Measurements from ENCODE around the gene CNTN6. TPM values are rescaled to one million over a fixed set of nuclear protein-coding genes. Genes with fewer than 3 reads are reported as not detected.
A peak's percentile ranks its signal among the peaks of the same experiment; 100 is the strongest.

Gene CNTN6
- total RNA-seq = not detected in 2 replicates

DNA sequence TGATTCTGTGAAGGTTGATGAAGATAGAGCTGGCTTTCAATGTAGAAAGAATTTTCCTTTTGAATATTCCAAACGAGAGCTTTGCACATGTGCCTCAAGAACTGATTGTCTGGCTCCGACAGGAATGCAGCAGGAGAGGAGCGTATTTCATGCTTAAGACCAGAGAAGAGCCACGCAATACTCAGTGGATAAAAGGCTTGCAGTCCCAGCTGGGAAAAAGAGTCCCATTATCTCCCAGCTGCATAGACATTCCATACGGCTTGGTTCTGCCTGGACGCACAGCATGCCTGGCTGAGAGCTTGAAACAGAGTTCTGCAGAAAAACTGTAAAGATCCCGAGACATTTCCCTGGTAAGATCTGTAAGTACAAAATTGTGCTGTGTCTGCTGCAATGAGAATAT is at the start of gene CNTN6:
Gene CNTN6 (plus strand): TSS at position 254 of the 400 bp plus-strand sequence. CDS start 54,985 bp downstream, outside the sequence.
- no peak for DNase-seq (ENCODE audit: low read depth in 2 of 2)

DNA sequence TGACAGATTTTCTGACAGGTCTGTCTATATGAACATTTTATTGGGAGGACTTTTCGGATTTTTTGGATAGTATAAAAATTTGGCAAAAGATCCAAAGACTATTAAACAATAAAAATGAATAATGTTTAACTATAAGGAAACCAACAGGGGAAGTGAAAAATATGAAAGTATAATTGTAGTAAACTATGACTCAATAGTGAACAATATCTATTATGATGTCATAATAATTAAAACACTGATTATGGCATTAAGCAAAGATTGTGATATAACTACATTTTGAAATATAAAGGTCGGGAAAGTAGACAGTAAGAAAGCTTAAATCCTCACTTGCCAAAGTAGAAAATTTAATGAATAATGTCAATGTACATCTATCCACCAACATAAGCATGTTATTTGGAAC is 44.3 kb upstream of the CNTN6 start:
- no peak for DNase-seq (ENCODE audit: low read depth in 2 of 2)

DNA sequence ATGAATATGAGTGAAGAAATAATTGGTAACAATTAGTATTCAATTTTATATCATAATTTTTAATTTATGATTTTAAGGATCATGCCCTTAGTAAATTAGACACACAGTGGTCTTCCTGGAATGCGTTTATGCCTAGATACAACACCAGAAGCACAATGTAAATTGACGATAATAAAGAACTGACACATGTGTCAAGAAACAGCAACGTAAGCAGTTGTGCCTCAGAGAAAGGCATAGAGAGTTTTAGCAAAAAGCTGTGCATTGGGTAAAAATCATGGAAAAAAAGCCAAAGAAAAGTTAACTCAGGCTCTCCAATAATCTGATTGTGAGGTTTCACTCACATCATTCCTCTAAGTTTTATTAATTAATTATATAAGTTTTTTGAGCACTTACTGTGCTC is 37.0 kb upstream of the CNTN6 start:
- DNase-seq (ENCODE audit: low read depth in 2 of 2) = no peak

DNA sequence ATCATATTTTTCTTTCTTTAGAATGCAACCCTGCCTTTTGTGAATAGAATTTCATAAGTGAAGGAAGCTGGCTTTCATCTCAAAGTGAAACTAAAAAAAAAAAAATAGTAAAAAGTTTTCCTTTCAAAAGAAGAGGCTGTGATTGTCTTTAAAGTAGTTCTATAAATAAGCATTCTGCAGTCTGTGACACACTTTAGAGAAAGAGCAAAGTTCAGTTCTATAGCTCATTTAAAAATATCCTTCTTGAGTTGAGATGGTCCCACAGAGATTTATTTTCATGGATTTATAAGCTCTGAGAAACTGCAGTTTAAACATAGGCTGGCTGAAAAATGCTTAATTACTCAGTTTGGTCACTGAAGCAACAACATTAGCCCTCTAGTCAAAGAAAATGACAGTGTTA is 36.1 kb upstream of the CNTN6 start:
- DNase-seq (ENCODE audit: low read depth in 2 of 2) = no peak

DNA sequence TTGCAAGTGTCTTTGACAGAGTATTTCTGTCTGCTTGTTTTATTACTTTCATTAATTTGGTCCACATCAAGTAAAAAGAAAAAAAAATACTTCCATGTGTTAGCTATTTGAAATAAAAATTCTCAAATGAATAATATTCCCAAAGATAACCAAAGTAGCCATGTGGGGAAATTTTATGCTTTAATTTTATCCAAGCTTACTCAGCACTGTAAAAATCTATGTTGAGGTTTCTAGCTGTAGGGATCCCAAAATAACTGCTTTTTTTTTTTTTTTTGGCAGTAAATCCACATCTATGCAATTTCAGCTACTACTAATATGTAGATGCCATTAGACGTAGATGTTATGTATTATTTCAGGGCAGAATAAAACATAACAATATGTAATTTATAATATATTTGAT is 35.4 kb upstream of the CNTN6 start:
- no peak for DNase-seq (ENCODE audit: low read depth in 2 of 2)

DNA sequence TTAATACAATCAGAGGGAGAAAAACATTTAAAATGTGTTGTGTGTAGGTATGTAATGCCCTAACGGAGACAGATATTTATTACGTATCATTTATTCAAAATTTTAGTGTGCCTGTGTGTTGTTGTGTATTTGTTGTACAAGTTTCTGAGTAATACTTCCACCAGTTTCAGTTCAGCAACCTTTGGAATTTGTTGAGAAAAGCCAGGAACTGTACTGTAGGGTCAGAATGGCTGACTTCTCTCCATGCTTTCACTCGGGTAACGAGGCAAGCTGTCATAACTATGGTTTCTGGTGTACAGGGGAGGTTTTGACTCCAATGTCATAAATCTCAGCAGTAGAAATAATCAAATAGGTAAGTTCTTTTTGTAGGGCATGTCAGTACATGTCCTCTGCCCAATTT is 23.8 kb upstream of the CNTN6 start:
- DNase-seq (ENCODE audit: low read depth in 2 of 2) = no peak

DNA sequence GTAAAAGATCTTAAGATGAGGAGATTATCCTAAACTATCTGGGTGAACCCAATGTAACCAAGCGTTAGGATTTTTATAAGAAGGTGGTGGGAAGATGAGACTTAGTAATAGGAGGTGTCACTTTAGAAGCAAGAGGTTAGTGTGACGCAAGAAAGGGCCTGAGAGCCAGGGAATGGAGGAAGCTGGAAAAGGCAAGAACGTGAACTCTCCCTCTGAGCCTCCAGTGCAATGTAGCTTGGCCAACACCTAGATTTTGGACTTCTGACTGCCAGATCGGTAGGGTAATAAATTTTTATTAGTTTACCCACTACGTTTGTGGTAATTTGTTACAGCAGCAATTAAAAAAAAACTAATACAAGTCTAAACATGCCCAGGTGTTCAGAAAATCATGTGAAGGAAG is 20.8 kb upstream of the CNTN6 start:
- no peak for DNase-seq (ENCODE audit: low read depth in 2 of 2)

DNA sequence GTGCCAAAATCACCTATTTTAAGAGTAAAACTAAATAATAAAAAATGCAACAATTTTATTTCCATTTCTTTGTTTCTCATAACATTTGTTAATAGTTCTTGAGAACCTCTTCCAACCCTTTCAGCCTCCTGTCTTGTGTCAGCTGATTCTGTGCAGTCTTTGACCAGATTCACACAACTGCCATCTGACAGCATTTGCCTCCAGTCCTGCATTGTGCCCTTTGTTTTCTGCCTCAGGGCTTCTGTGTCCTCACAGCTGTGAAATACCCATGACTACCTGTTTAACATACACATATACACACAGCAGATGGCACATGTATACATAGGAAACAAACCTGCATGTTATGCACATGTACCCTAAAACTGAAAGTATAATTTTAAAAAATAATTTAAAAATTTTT is 13.2 kb upstream of the CNTN6 start:
- no peak for DNase-seq (ENCODE audit: low read depth in 2 of 2)

DNA sequence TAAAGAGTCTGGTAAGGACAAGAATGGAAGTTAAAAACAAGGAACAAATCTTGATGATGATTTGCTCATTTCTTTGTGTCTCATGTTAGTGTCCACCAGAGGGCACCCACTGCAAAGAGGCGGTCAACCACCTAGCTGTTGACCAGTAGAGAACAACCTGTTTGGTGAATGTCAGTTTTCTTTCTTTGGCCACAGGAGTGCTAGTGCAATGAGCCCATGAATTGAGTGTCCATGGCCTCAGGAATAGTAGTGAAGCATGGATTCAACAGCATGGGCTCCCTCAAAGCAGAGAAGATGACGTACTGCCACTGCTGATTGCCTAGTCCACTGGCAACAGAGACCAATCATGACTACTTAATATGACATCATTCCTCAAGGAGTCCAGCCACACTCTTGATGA is 10.7 kb upstream of the CNTN6 start:
- DNase-seq (ENCODE audit: low read depth in 2 of 2) = peak; percentile 1 to 33

DNA sequence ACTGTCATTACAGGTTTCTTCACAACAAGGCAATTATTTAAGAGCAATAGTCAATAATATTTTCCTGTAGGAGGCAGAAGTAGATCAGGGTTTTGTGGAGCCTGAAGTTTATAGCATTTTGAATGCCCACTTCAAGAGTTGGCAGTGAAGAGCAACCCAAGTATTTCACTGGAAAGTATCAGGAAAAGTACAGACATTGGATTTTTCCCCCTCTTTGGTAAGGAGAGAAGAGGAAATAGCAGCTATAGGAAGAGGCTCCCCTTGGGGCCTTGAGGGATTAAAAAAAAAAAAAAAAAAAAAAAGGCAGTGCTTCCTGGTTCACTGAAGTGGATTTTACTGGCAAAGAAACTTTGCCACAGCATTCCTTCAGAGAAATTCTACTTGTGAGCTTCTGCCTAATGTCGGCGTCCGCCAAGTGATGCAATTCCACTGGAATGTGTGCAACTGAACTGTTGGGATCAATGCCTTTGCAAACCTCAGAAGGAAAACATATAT is 5.7 kb upstream of the CNTN6 start:
- no peak for DNase-seq (ENCODE audit: low read depth in 2 of 2)

DNA sequence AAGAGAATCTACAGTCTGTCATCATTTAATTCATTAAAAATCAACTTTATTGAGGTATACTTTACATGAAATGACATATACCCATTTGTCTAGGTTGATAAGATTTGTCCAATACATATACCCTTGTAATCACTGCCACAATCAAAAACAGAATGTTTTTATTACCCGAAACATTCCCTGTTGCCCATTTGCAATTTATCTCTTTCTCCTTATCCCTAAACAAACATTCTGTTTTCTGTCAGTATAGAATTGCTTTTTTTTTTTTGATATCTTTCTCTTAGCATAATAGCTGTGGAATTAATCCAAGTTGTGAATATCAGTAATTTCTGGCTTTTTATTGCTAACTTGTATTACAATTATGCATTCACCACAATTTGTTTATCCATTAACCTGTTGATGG is 4.3 kb upstream of the CNTN6 start:
- no peak for DNase-seq (ENCODE audit: low read depth in 2 of 2)

DNA sequence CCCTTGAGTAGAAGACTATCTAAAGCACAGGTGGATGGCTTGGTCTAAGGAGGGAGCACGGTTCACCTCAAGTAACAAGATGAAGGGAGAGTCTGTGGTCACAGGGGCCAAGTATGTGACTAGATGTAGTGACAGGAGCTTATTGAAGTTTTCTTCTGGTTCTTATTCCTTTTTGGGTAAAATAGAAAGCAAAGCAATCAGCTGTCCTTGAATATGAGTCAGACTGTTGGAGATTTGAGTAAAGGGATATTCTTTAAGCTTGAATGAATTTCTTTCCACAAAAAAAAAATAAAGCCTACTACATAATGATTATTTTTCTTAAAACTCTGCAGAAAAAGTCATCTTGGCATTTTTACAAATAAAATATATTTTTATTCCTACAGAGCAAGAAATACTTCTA is 1.5 kb upstream of the CNTN6 start:
- DNase-seq (ENCODE audit: low read depth in 2 of 2) = no peak

DNA sequence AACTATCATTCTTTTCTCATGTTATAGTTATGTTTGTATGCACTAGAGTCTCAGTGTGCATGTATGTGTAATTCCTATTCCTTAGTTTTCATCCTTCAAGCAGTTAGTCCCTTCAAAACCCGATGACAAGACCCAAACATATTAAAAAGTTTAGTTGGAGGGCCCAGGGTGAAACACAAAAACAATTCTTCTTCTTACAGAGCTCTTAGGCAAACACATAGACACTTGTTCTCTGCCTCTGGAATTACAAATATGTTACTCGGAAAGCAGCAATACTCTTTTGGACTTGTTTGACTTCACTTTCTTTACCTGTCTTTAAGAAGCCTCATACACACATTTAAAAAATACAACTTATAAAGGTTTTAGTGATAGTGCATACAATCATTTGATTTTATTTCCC is 763 bp upstream of the CNTN6 start:
- no peak for DNase-seq (ENCODE audit: low read depth in 2 of 2)

DNA sequence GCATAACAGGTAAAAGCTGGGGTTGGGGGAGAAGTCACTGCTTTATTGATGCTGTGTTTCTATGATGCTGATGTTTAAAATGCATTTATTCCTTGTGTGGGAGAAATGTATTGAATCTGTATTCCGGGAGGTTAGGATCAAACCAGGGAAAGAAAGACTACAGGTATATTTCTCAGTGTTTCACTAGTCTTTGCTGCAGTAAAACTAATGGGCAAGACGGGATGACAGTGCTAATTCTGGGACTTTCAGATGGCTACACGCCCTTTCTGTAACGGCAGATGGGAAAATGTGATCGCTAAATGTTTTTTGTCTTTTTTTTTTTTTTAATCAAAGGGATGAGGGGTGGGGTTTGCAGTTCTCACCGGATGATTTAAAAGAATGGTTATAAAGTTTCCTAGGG is 393 bp downstream of the CNTN6 start:
- DNase-seq (ENCODE audit: low read depth in 2 of 2) = no peak

DNA sequence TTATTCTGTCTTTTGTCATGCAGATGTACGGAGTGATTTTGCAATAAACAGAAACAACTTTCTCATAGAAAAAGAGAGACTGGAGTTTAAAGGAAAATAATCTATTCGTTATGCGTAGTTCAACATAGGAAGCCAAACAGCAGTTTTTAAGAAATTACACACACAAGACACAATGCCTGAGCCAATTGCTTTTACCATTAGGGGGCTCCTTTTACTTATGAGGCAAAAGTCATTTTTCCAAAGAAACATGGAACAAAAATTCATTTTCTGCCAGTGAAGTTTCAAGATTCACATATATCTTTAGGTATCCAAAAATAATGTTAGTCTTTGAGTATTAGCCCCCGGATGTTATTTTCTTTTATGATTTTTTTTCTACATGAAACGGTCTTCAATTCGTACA is 10.7 kb downstream of the CNTN6 start:
- no peak for DNase-seq (ENCODE audit: low read depth in 2 of 2)

DNA sequence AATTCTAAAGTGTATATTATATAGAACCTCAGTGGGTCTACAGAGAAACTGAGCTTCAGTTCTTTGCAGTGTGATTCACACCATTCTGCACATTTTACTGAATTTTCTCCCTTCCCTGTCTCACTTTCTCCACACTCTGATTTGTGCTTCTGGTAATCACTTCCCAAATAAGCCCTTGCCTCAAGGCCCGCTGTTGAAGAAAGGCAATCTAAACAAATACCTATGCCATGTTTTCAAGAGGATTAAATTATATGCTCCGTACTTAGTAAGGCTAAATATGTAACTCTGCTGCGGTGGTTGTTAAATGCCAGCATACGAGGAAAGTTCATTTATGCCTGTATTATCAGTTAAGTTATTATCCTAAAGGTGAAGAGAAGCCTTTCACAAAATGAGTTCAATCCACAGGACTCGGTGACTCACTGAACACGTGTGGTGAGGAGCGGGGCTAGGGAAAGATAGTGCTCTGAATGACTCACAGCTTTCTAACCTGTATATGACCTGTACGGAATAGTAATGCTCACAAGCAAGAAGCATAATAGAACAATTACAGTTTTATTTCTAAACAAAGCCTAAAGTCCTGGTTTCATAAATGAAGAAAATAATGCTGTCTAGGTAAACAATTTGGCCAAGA is 25.1 kb downstream of the CNTN6 start:
- DNase-seq (ENCODE audit: low read depth in 2 of 2) = no peak

DNA sequence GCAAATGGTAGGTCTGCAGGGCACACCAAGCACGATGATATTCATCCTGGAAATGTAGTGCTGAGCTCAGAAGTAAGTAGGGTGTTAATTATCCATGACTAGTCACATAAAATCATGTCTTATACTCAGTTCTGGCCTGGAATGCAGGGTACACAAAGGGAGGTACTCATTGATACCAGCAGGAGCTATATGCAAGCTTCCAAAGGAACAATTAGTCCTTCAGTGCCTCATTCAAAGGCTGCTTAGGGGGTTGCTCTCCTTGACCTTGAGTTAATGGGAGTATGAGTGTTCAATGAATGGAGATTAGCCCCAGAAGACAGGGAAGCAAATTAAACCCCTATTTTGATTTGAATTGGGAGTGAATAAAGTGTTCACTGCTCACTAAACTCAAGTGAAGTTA is 38.3 kb downstream of the CNTN6 start:
- no peak for DNase-seq (ENCODE audit: low read depth in 2 of 2)

DNA sequence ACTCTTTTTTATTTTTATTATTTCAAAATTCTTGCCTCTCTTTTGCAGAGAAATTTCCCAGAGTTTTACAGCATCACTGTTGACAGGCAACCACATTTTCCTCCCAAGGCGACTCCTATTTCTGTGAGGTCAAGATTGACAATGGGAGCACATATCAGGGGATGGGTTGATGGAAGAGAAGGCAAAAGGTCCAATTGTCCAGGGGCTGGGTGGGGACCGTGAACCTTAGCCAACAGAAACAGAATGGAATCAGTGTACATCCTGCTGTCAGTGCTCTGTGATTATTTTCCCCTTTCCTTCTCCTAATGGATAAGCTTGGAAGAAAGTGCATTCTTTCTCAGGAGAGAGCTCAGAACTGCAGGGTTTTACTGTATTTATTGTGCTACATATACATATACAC is 42.4 kb downstream of the CNTN6 start:
- DNase-seq (ENCODE audit: low read depth in 2 of 2) = no peak

DNA sequence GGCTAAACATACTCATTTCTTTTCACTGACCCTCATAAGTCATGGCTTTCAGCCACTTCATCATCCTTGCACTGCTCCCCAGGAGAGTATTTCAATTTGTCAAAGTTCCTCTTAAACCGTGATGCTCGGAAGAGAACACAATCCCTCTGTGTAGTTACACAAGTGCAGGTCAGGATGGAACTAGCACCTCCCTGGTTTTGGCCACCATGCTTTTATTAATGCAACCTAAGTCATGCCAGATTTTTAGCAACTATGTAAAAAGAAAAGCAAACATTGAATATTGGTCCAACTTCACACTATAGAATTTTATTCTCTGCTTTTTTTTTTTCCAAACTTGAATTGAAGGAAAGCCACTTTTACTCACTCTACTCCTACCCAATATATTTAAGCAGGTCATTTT is 45.2 kb downstream of the CNTN6 start:
- DNase-seq (ENCODE audit: low read depth in 2 of 2) = no peak

DNA sequence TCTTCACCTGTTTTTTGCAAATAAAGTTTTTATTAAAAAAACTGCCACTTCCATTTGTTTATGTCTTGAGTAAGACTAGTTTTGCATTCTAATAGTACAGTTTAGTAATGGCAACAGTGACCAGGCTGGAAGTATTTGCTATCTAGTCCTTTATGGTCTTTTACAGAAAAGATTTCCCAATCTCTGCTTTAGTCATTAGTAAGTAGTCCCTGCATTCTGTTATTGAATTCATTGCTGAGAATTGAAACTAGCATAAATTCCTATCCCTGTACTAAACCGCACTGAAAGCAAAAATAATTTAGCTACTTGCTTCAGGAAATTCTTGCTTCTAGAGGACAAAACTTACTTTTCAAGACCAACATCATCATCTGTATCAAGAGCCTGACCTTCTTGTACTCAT is 46.2 kb downstream of the CNTN6 start:
- no peak for DNase-seq (ENCODE audit: low read depth in 2 of 2)

DNA sequence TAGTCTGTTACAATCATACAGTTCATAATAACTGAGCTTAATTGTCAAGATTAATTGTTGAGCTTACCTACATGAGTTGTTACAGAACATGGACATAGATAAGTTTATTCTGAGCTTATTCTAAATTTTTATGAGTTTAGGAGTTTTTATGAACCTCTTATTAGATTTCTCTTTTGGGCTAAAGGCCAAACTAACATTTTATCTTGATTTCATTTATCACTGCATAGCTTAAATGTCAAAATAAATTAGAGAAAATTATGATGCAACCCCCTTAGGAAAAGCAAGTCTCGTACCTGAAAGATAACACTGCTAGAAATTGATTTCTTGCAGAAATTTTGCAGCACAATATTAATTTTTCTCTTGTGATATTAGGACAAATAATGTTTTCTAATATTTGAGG is 54.5 kb downstream of the CNTN6 start:
- DNase-seq (ENCODE audit: low read depth in 2 of 2) = no peak

DNA sequence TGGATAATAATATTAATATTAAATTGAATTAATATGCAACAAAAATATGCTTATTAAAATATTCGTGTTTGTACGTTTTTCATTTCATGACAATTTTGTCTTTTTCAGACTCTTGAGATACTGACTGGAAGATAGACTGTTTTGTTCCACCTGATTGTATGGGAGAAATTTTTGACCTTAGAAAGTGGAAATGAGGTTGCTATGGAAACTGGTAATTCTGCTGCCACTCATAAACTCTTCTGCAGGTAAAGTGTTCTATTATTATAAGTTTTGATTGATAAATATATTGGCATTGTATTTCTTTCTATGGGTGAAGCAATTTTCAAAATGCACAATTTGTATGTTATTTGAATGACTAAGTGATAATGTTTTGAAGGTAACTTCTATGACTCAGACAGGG is 55.0 kb downstream of the CNTN6 start:
- DNase-seq (ENCODE audit: low read depth in 2 of 2) = no peak

DNA sequence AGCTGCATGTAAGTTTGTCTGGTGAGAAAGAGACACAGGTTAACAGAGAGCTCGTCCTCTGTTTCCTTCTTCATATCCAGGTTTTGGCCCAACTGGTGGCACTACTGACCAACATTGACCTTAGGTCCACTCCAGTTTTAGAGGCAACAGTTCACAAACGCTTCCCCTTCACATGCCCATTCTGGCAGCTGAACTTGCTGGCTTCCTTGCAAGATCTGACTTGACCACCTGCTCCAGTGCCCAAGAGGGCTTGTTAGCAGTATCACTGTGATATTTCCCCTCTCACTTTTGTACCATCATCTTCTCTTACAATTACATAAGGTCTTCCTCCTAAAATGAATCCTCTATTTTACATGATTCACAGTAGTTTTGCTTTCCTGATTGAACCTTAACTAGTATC is 71.3 kb downstream of the CNTN6 start:
- DNase-seq (ENCODE audit: low read depth in 2 of 2) = no peak

DNA sequence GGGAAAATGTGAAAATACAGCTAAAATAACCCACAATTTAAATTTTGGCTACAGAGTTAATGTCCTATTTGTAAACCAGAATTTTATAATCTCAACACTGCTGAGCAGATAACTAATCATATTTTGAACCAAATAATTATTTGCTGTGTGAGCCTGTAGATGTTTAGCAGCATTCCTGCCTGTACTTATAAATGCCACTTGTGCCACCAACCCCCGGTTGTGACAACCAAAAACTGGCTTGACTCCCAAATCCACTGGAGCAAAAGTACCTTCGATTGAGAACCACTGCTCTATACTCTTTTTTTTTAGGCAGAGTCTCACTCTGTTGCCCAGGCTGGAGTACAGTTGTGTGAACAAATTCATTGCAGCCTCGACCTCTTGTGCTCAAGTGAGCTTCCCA is 78.5 kb downstream of the CNTN6 start:
- no peak for DNase-seq (ENCODE audit: low read depth in 2 of 2)
